CD4-positive, alpha-beta T cell (primary cell): ENCODE data around the gene BAG2. TPM values are rescaled to one million over a fixed set of nuclear protein-coding genes. Genes with fewer than 3 reads are reported as not detected.

Experiments
- ATAC-seq: fragments of 200-7000 bp; cut with Tn5 transposase; one replicate; pipeline ENCODE4 v1.10.0; 2022; ENCODE audit warnings: mild to moderate bottlenecking; ENCODE audit not compliant: poor library complexity
- CTCF ChIA-PET: fragments of 350-600 bp; sonication (Branson Sonifier 250); formaldehyde crosslinking; loops from one replicate; lab custom pipeline; 2021; ENCODE audit warnings: antibody characterized with exemption, inconsistent platforms; lab: Charles Lee
- POLR2A ChIA-PET: fragments of 350-600 bp; sonication (Branson Sonifier 250); formaldehyde crosslinking; loops from one replicate; lab custom pipeline; 2021; ENCODE audit warnings: antibody characterized with exemption, inconsistent platforms; lab: Charles Lee
- DNase-seq, 14 experiments: peaks; one replicate each; pipeline ENCODE4 v3.0.0-alpha.2; 2013 to 2020; ENCODE audit warnings: mixed read lengths in 2 of 14
- H3K27ac ChIP-seq, 2 donors: one replicate each; pipeline versions ENCODE4 v1.5.1 to v1.7.0; 2013; ENCODE audit warnings: low read length in 2 of 2, low read depth in 1 of 2, mild to moderate bottlenecking in 1 of 2
- H3K27me3 ChIP-seq, 2 experiments: 1 replicate in 1 of 2; 2 replicates in 1 of 2; pipeline versions ENCODE4 v1.6.1 to v1.7.0; 2013; ENCODE audit warnings: low read length in 2 of 2, control low read depth in 1 of 2, mild to moderate bottlenecking in 1 of 2, moderate library complexity in 1 of 2; ENCODE audit not compliant: insufficient read depth in 2 of 2, control insufficient read depth in 1 of 2
- H3K36me3 ChIP-seq: one replicate; pipeline ENCODE4 v1.6.1; 2013; ENCODE audit warnings: low read length, control low read depth; ENCODE audit not compliant: insufficient read depth
- H3K4me1 ChIP-seq: one replicate; pipeline ENCODE4 v1.6.1; 2013; ENCODE audit warnings: low read length, control low read depth; ENCODE audit not compliant: insufficient read depth
- H3K4me3 ChIP-seq: one replicate; pipeline ENCODE4 v1.5.1; 2013; ENCODE audit warnings: mild to moderate bottlenecking, low read length, moderate library complexity
- H3K9me3 ChIP-seq, 2 experiments: 1 replicate in 1 of 2; 2 replicates in 1 of 2; pipeline versions ENCODE4 v1.6.1 to v1.7.0; 2013; ENCODE audit warnings: low read length in 2 of 2, mild to moderate bottlenecking in 2 of 2, control low read depth in 1 of 2, moderate library complexity in 1 of 2; ENCODE audit not compliant: control insufficient read depth in 1 of 2, insufficient read depth in 1 of 2
- H3K27ac Mint-ChIP-seq: one replicate; pipeline ENCODE4 v1.8.0; 2020; ENCODE audit warnings: mixed read lengths
- H3K27me3 Mint-ChIP-seq: one replicate; pipeline ENCODE4 v1.8.0; 2021; ENCODE audit warnings: mixed read lengths
- H3K36me3 Mint-ChIP-seq: one replicate; pipeline ENCODE4 v1.8.0; 2021; ENCODE audit warnings: low read depth, mixed read lengths
- H3K4me1 Mint-ChIP-seq: one replicate; pipeline ENCODE4 v1.8.0; 2021; ENCODE audit warnings: low read depth, mixed read lengths
- H3K4me3 Mint-ChIP-seq: one replicate; pipeline ENCODE4 v1.8.0; 2020; ENCODE audit warnings: mild to moderate bottlenecking, mixed read lengths
- H3K9me3 Mint-ChIP-seq: one replicate; pipeline ENCODE4 v1.8.0; 2020; ENCODE audit warnings: mixed read lengths
- intact Hi-C, 2 experiments: fragments of 100-400 bp; cut with DNase I in 1 of 2; cut with micrococcal nuclease in 1 of 2; formaldehyde crosslinking; loops; one replicate each; pipeline versions ENCODE4 v1.15.1 to v1.9.0; 2023 to 2025; cut with DNase I, micrococcal nuclease
- total RNA-seq, 174 experiments: library from RNA in 2 of 174; stranded (reverse) in 2 of 174; gene quantifications; one replicate each; pipeline ENCODE4 v1.2.3 and lab custom pipeline; 2021 to 2026
- TF ChIP-seq, protein P1 (sequence below): fragments of 200-600 bp; IDR thresholded peaks from one replicate; pipeline ENCODE4 v1.8.0; 2022; ENCODE audit warnings: antibody characterized with exemption, mild to moderate bottlenecking

Gene BAG2
- total RNA-seq, 2 experiments from 2014 or later: 5.4 to 5.6 TPM

DNA sequence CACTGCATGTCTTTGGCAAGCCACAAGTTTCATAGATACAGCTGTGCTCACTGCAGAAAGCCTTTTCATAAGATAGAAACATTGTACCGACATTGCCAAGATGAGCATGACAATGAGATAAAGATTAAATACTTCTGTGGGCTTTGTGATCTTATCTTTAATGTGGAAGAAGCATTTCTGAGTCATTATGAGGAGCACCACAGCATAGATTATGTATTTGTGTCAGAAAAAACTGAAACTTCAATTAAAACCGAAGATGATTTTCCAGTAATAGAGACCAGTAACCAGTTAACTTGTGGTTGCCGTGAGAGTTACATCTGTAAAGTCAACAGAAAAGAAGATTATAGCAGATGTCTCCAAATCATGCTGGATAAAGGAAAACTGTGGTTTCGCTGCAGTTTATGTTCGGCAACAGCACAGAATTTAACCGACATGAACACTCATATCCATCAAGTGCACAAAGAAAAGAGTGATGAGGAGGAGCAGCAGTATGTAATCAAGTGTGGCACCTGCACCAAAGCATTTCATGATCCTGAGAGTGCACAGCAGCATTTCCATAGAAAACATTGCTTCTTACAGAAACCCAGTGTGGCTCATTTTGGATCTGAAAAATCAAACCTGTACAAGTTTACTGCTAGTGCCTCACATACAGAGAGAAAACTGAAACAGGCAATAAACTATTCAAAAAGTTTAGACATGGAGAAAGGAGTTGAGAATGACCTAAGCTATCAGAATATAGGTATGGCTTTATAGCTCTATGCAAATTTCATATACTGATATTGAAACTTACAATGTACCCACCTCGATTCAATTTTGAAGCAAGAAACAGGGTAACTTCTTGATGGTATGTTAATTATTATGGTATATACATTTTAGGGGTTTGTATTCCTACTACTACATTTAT is 23.9 kb upstream of the BAG2 start:
- CTCF ChIA-PET: no interaction called here
- H3K36me3 Mint-ChIP-seq: peaks cover 91% of the 10 kb centered on the region

DNA sequence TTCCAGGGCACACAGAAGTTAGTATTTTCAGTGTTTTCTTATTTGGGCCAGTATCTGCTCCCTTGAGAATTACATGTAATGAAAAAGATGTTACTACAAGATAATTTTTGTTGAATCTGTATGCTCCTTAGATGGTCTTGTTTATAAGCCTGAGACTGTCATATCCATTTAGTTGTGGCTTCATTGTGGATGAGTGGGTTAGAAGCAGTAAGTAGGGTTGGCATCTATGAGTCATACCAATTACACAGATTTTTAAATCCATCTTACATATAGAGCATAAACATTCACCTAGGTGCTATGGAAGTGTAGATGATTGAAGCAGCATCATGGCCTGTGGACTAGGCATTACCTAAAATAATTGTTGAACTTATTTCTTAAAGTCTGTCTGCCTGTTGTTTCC is 13.5 kb upstream of the BAG2 start:
- ChIA-PET CTCF (no interaction called here), POLR2A (interaction anchor here (0.6 kb wide), 1 partner anchor 121 kb away, joined by 3 read pairs; no protein-coding TSS in a partner anchor)
- no peaks in the 10 kb centered on the region for H3K27me3 ChIP-seq

More for the DNA sequence above, 23.9 kb upstream of the BAG2 start:
- Mint-ChIP-seq H3K27ac (no peak overlapping the region), H3K4me3 (no peak overlapping the region), H3K4me1 (peaks cover 12% of the 10 kb centered on the region), H3K27me3 (no peaks in the 10 kb centered on the region), H3K9me3 (no peaks in the 10 kb centered on the region)
- intact Hi-C loops: loop anchor here in 1 of 2 experiments (5.0 kb wide), 1 partner anchor 41 kb away; no protein-coding TSS in a partner anchor
- no peaks in the 10 kb centered on the region for H3K9me3 ChIP-seq
- ATAC-seq (no peak), DNase-seq (no peak)
- peaks cover 42% of the 10 kb centered on the region for H3K36me3 ChIP-seq
- H3K4me1 ChIP-seq: no peaks in the 10 kb centered on the region
- no peaks in the 10 kb centered on the region for H3K27me3 ChIP-seq
- H3K4me3 ChIP-seq: no peak overlapping the region
- no peak overlapping the region for H3K27ac ChIP-seq
- TF ChIP-seq, protein P1, sequence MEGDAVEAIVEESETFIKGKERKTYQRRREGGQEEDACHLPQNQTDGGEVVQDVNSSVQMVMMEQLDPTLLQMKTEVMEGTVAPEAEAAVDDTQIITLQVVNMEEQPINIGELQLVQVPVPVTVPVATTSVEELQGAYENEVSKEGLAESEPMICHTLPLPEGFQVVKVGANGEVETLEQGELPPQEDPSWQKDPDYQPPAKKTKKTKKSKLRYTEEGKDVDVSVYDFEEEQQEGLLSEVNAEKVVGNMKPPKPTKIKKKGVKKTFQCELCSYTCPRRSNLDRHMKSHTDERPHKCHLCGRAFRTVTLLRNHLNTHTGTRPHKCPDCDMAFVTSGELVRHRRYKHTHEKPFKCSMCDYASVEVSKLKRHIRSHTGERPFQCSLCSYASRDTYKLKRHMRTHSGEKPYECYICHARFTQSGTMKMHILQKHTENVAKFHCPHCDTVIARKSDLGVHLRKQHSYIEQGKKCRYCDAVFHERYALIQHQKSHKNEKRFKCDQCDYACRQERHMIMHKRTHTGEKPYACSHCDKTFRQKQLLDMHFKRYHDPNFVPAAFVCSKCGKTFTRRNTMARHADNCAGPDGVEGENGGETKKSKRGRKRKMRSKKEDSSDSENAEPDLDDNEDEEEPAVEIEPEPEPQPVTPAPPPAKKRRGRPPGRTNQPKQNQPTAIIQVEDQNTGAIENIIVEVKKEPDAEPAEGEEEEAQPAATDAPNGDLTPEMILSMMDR: no peak
- POLR2A ChIA-PET: no interaction called here

DNA sequence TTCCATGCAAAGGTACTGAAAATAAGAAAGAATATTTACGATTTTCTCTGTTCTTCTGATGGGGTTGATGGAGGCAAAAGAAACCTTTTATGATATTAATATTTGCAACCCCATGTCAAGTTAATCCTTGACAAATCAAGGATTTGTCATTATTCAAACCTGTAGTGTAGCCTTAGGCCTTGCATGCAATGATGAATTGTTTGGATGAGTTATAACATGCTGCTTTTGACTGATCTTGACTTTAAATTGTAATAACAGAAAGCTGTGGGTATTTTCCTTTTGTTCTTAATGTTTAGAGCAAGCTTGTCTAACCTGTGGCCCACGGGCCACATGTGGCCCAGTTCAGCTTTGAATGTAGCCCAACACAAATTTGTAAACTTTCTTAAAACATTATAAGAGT is 13.0 kb upstream of the BAG2 start:
- Mint-ChIP-seq H3K4me3 (no peak overlapping the region), H3K36me3 (peaks cover 76% of the 10 kb centered on the region), H3K27me3 (no peaks in the 10 kb centered on the region), H3K9me3 (no peaks in the 10 kb centered on the region), H3K4me1 (no peaks in the 10 kb centered on the region), H3K27ac (no peak overlapping the region)
- TF ChIP-seq, protein P1: no peak
- ChIA-PET POLR2A (interaction anchor here (0.6 kb wide), 1 partner anchor 122 kb away, joined by 3 read pairs; no protein-coding TSS in a partner anchor), CTCF (no interaction called here)
- Histone ChIP-seq H3K4me1 (no peaks in the 10 kb centered on the region), H3K9me3 (no peaks in the 10 kb centered on the region), H3K27ac (no peak overlapping the region), H3K36me3 (peaks cover 22% of the 10 kb centered on the region), H3K4me3 (no peak overlapping the region), H3K27me3 (no peaks in the 10 kb centered on the region)
- DNase-seq: no peak
- intact Hi-C loops: loop anchor here in 1 of 2 experiments (10.0 kb wide), 1 partner anchor 54 kb away; no protein-coding TSS in a partner anchor
- ATAC-seq: no peak

More for the DNA sequence above, 13.5 kb upstream of the BAG2 start:
- Histone ChIP-seq H3K36me3 (peaks cover 25% of the 10 kb centered on the region), H3K9me3 (no peaks in the 10 kb centered on the region), H3K4me3 (no peak overlapping the region), H3K4me1 (no peaks in the 10 kb centered on the region), H3K27ac (no peak overlapping the region)
- Mint-ChIP-seq H3K4me1 (no peaks in the 10 kb centered on the region), H3K27ac (no peak overlapping the region), H3K4me3 (no peak overlapping the region), H3K27me3 (no peaks in the 10 kb centered on the region), H3K9me3 (no peaks in the 10 kb centered on the region), H3K36me3 (peaks cover 76% of the 10 kb centered on the region)
- intact Hi-C loops: loop anchor here in 1 of 2 experiments (10.0 kb wide), 1 partner anchor 54 kb away; no protein-coding TSS in a partner anchor
- ATAC-seq: no peak
- no peak for DNase-seq
- TF ChIP-seq, protein P1: no peak
